Central memory CD8-positive, alpha-beta T cell (primary cell): ENCODE data around the gene CNPPD1.

Experiments used
- ATAC-seq: fragments of 150-1000 bp; cut with Tn5 transposase; replicated peaks from 2 replicates; pipeline ENCODE4 v1.10.0; 2022; ENCODE audit warnings: mild to moderate bottlenecking, moderate FRiP score, moderate number of reproducible peaks; ENCODE audit not compliant: poor library complexity, severe bottlenecking; ENCODE audit errors: extremely low read depth
- DNase-seq, 2 donors: peaks; one replicate each; pipeline ENCODE4 v3.0.0; 2021; ENCODE audit warnings: low spot score in 2 of 2
- H3K27ac Mint-ChIP-seq: one replicate; pipeline ENCODE4 v1.8.0; 2022; ENCODE audit warnings: low read depth, mild to moderate bottlenecking, moderate library complexity, mixed read lengths
- H3K27me3 Mint-ChIP-seq: one replicate; pipeline ENCODE4 v1.8.0; 2022; ENCODE audit warnings: mixed read lengths
- H3K36me3 Mint-ChIP-seq: one replicate; pipeline ENCODE4 v1.8.0; 2022; ENCODE audit warnings: mild to moderate bottlenecking, moderate library complexity, mixed read lengths; ENCODE audit not compliant: insufficient read depth
- H3K4me1 Mint-ChIP-seq: one replicate; pipeline ENCODE4 v1.8.0; 2022; ENCODE audit warnings: mixed read lengths
- H3K4me3 Mint-ChIP-seq: one replicate; pipeline ENCODE4 v1.8.0; 2022; ENCODE audit warnings: mild to moderate bottlenecking, moderate library complexity, mixed read lengths
- H3K9me3 Mint-ChIP-seq: one replicate; pipeline ENCODE4 v1.8.0; 2022; ENCODE audit warnings: mixed read lengths

The CNPPD1 gene

DNA sequence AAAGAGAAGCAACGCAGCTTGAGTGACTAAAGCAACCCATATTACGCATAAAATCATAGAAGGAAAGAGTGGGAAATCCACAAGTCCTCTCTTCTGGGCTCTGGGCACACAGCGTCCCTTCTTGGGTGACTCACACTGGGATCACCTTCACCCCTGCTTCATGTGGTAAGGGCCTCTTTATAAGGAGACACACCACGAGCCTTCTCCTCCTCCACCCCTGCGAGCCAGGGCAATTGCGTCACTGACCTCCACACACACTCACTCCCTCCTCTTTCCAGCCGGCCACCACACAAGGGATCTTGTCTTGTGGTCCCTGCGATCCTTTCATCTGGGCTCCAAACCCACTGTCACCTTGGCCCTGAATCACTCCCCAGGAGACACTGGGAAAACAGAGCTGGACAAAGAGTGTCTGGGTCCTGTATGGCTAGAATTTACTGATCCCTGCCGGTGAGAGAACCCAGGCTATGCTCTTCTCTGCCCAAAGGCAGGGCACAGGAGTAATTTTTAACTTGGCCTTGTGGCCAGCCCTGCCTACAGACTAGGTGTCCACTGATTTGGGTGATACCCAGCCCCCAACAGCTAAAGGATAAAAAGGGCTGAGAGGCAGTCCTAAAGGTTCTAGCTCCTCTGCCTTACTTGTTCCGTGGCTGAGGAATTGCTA is 51.4 kb downstream of the CNPPD1 start:
- Mint-ChIP-seq H3K27ac (peak overlapping the region; percentile 10), H3K4me3 (no peak overlapping the region), H3K9me3 (no peaks in the 10 kb centered on the region), H3K36me3 (peaks cover 4% of the 10 kb centered on the region), H3K4me1 (peaks cover 42% of the 10 kb centered on the region), H3K27me3 (no peaks in the 10 kb centered on the region)
- DNase-seq (no peak), ATAC-seq (no peak)

DNA sequence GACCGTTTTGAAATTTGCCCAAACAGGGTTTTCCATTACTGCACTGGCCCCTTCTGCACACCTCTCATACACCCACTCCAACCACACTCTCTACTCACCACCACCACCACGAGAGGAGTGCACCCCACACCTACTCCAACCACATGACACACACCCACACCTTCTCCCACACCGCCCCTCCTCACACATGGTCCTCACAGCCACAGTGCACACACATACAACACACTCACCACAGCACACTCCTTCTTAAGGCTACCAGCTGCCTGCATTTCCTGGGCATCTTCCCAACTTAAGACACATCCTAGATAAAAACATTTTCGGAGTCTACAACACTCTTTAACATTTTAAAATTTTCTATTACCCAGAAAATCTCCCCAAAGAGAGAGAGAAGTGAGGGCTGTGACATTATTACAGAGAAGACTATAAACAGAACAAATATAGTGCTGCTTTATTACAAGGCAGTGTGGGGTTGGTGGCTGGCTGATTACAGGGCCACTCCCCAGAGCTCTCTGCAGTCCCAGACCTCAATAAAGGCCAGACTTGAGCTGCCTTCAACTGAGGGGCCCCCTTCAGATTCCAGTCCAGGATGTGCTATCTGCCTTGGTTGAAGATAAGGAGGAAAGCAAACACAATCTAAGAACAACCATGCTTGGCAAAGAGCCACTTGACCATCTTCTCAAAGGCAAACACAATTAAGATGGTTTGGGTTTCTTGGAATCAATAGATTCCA is 52.2 kb downstream of the CNPPD1 start:
- Mint-ChIP-seq H3K27ac (no peak overlapping the region), H3K27me3 (no peaks in the 10 kb centered on the region), H3K4me1 (peaks cover 44% of the 10 kb centered on the region), H3K4me3 (peak overlapping the region; percentile 1), H3K36me3 (peaks cover 4% of the 10 kb centered on the region), H3K9me3 (no peaks in the 10 kb centered on the region)
- ATAC-seq (peak; percentile 92), DNase-seq (peak in 1 of 2 donors; percentile 12)

DNA sequence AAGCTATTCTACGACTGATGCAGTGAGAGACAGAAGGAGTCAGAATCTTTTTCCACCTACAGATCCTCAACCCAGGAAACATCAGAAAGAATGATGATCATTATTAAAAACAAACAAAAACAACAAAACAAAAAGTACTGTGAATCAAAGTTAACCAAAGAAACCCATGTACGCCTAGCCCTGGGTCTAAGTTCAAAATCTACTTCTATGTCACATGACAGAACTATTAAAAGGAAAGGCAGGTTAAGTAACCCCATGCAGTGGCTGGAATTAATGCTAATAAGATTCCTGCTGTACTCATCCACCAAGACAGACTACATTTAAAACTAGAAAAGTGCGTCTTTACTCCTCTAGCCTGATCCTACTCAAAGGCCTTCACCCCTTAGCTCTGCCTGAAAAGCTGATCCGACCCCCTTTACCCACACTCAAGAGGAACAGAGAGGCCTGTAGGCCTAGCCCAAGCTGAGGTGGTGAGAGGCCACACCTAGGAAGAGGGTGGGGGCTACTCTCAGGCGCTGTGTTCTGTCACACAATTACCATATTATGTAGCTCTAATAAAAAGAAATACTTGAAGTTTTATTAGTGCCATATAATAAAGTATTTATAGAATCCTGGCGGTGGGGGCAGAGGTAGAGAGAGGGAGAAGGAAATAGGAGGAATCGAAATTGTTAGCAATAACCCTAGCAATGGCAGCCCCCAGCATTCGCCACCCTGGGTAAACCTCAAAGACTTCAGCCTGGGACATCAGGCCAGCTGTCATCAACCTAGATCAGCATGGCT is 53.2 kb downstream of the CNPPD1 start:
- H3K27ac Mint-ChIP-seq, result no peak overlapping the region
- H3K27me3 Mint-ChIP-seq, result no peaks in the 10 kb centered on the region
- no peaks in the 10 kb centered on the region for H3K9me3 Mint-ChIP-seq

DNA sequence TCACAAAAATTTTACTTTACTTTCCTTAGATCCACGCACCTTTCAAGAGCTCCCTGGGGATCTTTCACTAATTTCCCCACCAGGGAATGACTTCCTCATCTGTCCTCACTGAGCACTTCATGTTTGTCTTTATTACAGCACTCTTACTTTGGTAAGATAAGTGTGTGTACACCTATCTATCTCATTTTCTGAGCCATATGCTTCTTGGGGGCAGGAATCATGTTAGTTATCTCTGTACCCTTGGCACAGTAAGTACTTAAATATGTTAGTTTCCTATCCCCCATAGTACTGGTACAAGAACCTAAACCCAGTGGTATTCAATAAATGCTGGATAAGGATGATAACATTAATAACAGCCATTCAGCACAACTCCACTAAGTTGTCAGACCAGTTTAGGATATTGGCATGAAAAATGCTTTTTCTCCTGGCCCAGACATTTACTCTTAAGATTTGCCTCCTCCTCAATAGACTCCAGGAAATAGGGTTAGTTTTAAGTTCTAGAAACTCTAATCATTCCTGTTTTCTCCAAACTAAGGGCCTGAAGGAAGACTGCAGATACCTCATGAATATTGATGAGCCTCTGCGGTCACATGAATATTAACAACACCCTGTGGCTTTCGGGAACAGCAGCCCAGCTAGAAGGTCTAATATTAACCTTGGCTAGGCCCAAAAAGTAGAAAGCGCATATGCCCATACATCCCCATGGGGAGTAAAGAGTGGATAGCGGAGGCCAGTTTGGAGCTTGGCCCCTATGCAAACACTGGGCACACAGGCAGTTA is 54.3 kb downstream of the CNPPD1 start:
- Mint-ChIP-seq H3K4me3 (no peak overlapping the region), H3K36me3 (peaks cover 4% of the 10 kb centered on the region), H3K27ac (no peak overlapping the region), H3K27me3 (no peaks in the 10 kb centered on the region), H3K4me1 (peaks cover 44% of the 10 kb centered on the region), H3K9me3 (no peaks in the 10 kb centered on the region)
- DNase-seq, result no peak
- ATAC-seq, result no peak

More for the DNA sequence above, 53.2 kb downstream of the CNPPD1 start:
- ATAC-seq, result no peak
- no peak overlapping the region for H3K4me3 Mint-ChIP-seq
- no peak for DNase-seq
- H3K36me3 Mint-ChIP-seq, result peaks cover 4% of the 10 kb centered on the region
- H3K4me1 Mint-ChIP-seq, result peaks cover 47% of the 10 kb centered on the region
